GM12878 (cell line): ENCODE results near the gene DLG2.

Experiments
- BHLHE40 ChIP-seq, 2 experiments: fragments of 450-650 bp in 1 of 2; IDR thresholded peaks; 2 replicates each; pipeline ENCODE4 v1.6.1; 2011 to 2017; ENCODE audit warnings: low read depth in 2 of 2, borderline replicate concordance in 1 of 2, improper control_type of control experiment in 1 of 2, low read length in 1 of 2, mild to moderate bottlenecking in 1 of 2
- CHD4 ChIP-seq: fragments of 200-600 bp; sonication (generic); IDR thresholded peaks from 2 replicates; pipeline ENCODE4 v1.6.1; 2016; ENCODE audit warnings: mild to moderate bottlenecking
- DPF2 ChIP-seq: fragments of 450-650 bp; IDR thresholded peaks from 2 replicates; pipeline ENCODE4 v1.6.1; 2017; ENCODE audit warnings: mild to moderate bottlenecking
- EZH2 ChIP-seq: IDR thresholded peaks from 2 replicates; pipeline ENCODE4 v1.6.1; 2012; ENCODE audit warnings: low read depth, mild to moderate bottlenecking, control low read depth, inconsistent platforms, low read length, borderline replicate concordance; ENCODE audit not compliant: control insufficient read depth
- HDGF ChIP-seq: fragments of 450-650 bp; IDR thresholded peaks from 2 replicates; pipeline ENCODE4 v1.6.1; 2016; ENCODE audit warnings: antibody characterized with exemption
- MTA2 ChIP-seq: fragments of 450-650 bp; IDR thresholded peaks from 2 replicates; pipeline ENCODE4 v1.6.1; 2016; ENCODE audit warnings: low read depth, mild to moderate bottlenecking, moderate library complexity
- POLR2A ChIP-seq: IDR thresholded peaks from 2 replicates; pipeline ENCODE4 v1.6.1; 2011; ENCODE audit warnings: low read depth, mild to moderate bottlenecking, low read length
- POLR2AphosphoS5 ChIP-seq: IDR thresholded peaks from 2 replicates; pipeline ENCODE4 v1.6.1; 2011; ENCODE audit warnings: mild to moderate bottlenecking, low read length, inconsistent platforms
- RCOR1 ChIP-seq: conservative IDR thresholded peaks from 2 replicates; pipeline ENCODE4 v1.6.1; 2012; ENCODE audit warnings: low read depth, low read length, improper control_type of control experiment
- SPI1 ChIP-seq: IDR thresholded peaks from 2 replicates; pipeline ENCODE4 v1.6.1; 2011; ENCODE audit warnings: low read depth, mild to moderate bottlenecking, low read length, moderate library complexity, borderline replicate concordance; ENCODE audit not compliant: insufficient read depth
- ZNF622 ChIP-seq: fragments of 450-650 bp; IDR thresholded peaks from 2 replicates; pipeline ENCODE4 v1.6.1; 2017; ENCODE audit warnings: mild to moderate bottlenecking, inconsistent platforms
- TF ChIP-seq, protein P1 (sequence below), 3 experiments: IDR thresholded peaks in 2 of 3; conservative IDR thresholded peaks in 1 of 3; 2 replicates each; pipeline ENCODE4 v1.5.1; 2011; ENCODE audit warnings: low read depth in 3 of 3, low read length in 3 of 3, mild to moderate bottlenecking in 3 of 3, control low read depth in 2 of 3, moderate library complexity in 2 of 3, inconsistent platforms in 1 of 3, mixed read lengths in 1 of 3; ENCODE audit not compliant: control insufficient read depth in 2 of 3, insufficient read depth in 1 of 3; ENCODE audit errors: extremely low read depth in 1 of 3
- TF ChIP-seq, protein P2 (sequence below): IDR thresholded peaks from 2 replicates; pipeline ENCODE4 v1.6.1; 2012; ENCODE audit warnings: low read depth, low read length, improper control_type of control experiment

DNA sequence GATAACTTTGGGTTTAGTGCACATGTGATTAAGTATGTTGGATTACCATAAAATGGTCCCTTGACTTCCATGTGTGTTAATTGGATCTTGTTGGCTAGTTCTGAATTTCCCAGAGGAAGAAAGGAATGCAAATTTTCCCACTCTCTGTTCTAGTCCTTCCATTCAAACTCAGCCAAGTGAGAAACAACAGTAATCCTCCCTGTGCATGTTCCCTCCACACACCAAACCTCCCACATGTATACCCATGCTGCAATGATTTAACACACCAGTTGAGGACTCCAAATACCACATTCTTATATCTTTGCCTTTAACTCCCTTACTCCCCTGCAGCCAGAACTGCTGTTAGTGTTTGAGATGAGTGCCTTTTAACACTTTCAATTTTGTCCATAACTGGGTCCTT, 1158.9 kb downstream of the DLG2 start:
- TF ChIP-seq BHLHE40 (IDR thresholded peaks at IDR 0.05; ENCODE audit: borderline replicate concordance in 1 of 2, low read depth in 2 of 2, low read length in 1 of 2) (no peak), POLR2AphosphoS5 (no peak), RCOR1 (no peak), POLR2A (no peak), ZNF622 (no peak), DPF2 (no peak), SPI1 (no peak), EZH2 (no peak), CHD4 (no peak), HDGF (no peak), MTA2 (no peak)
- TF ChIP-seq, protein P1, sequence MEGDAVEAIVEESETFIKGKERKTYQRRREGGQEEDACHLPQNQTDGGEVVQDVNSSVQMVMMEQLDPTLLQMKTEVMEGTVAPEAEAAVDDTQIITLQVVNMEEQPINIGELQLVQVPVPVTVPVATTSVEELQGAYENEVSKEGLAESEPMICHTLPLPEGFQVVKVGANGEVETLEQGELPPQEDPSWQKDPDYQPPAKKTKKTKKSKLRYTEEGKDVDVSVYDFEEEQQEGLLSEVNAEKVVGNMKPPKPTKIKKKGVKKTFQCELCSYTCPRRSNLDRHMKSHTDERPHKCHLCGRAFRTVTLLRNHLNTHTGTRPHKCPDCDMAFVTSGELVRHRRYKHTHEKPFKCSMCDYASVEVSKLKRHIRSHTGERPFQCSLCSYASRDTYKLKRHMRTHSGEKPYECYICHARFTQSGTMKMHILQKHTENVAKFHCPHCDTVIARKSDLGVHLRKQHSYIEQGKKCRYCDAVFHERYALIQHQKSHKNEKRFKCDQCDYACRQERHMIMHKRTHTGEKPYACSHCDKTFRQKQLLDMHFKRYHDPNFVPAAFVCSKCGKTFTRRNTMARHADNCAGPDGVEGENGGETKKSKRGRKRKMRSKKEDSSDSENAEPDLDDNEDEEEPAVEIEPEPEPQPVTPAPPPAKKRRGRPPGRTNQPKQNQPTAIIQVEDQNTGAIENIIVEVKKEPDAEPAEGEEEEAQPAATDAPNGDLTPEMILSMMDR (IDR thresholded peaks at IDR 0.05 in 2 of 3, conservative IDR thresholded peaks at IDR 0.05 in 1 of 3; ENCODE audit: control insufficient read depth in 2 of 3, extremely low read depth in 1 of 3, insufficient read depth in 1 of 3, low read depth in 3 of 3, low read length in 3 of 3): no peak
- TF ChIP-seq, protein P2, sequence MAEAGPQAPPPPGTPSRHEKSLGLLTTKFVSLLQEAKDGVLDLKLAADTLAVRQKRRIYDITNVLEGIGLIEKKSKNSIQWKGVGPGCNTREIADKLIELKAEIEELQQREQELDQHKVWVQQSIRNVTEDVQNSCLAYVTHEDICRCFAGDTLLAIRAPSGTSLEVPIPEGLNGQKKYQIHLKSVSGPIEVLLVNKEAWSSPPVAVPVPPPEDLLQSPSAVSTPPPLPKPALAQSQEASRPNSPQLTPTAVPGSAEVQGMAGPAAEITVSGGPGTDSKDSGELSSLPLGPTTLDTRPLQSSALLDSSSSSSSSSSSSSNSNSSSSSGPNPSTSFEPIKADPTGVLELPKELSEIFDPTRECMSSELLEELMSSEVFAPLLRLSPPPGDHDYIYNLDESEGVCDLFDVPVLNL: no peak
